GM19238 (cell line): ENCODE data around the gene FNDC3B.

Source experiments
- DNase-seq: peaks from one replicate; pipeline ENCODE4 v3.0.0; 2011; ENCODE audit warnings: low spot score; ENCODE audit not compliant: insufficient read length

Gene FNDC3B

DNA sequence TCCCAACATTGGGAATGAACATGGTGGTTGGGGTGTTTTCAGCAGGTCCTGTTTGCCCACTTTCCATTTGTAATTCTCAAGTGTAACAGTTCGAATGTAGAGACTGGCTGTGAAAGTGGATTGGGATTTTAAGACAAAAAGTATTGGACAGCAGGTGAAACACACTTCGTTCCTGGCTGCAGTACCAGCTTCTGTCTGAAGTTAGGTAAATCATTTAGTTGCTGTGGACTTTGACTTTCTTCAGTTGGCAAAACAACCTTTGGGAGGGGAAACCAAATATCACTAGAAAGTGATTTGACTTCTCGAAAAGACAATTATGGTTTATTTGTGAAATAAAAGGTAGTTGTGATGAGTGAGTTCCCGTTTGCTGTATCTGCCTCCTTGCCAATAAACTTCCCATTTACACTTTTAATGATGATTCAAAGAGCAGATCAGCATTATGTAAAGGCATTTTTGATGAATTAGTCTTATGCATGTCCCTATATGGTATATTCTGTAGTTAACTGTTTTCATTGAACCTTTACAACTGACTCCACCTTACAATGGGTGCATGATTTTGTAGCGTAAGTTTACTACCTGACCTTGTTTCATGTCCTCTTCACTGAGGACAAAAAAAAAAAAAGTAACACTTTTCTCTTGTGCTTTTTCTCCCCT lies 34.0 kb downstream of the FNDC3B start:
- DNase-seq, result no peak

DNA sequence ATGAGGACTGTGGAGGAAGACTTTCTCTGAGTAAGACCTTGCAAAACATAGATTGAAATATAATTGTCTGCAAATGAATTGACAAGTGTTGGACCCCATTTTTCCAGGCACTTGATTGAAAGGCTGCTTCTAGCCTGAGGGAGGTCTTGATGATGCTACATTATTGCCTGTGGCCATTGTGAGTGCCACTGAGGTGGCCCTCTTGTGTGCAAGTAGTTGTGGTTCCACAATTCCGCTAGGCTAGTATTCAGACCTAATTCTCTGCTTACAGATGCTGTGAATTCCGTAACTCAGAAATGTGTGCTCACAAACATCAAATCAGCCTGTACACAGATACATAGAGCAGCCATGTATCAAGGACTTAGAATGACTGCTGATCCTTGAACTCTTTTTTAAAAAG lies 34.7 kb downstream of the FNDC3B start:
- no peak for DNase-seq

DNA sequence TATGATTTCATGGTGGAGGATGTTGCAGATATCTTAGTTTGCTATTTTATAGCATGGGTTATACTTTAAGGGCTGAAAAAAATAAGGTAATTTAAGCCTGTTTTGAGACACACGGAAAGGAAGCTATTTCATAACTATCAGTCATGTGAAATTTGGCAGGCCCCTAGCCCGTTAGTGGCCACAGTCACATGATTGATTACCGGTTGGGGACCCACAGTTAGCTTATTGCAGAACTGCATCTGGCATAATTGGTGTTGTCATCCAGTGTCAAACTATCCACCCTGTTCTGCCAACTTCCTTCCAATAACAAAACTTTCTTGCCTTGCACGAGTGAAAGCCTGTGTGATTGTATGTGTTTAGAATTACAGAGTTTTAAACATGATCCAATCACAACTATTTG lies 35.2 kb downstream of the FNDC3B start:
- DNase-seq, result no peak

DNA sequence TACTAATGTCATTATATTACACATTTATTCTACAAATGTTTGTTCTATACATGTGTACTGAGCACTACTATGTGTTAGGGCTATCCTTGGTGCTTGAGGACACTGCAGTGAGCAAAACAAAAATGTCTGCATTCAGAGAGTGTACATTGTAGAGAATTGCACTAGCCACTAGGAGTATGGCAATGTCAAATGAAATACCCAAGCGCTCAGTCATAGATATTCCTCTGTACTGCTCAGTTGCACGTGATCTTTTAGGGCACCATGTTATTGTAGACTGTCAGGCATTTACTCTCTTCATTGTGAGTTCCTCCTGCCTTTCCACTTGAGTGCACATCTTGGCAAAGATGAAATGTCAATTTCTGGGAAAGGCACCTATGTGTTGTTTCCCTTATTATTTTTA lies 36.8 kb downstream of the FNDC3B start:
- DNase-seq, result no peak

DNA sequence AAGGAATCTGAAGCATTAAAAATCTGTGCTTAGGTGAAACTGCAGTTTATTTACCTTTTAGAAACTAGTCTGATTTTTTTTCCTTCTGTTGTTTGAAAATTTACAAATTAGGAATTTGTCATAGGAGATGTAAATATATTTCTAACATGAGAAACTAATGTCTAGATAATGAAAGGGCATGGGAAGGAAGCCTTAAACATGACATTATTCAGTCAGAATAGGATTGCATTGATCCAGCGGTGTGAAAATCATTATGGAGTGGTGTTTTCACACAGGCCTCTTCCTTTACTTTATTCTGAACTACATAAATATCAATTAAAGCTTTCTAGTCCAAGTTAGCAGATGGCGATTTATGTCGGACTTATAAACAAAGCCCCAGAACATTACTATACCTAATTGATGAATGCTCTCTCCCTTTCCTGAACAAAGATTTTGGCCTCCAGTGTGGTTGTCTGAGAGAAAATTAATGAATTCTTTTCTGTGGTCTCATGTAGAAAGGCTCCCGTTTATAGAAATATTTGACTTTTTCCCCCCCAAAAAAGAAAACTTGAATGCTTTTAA lies 37.9 kb downstream of the FNDC3B start:
- DNase-seq, result no peak

DNA sequence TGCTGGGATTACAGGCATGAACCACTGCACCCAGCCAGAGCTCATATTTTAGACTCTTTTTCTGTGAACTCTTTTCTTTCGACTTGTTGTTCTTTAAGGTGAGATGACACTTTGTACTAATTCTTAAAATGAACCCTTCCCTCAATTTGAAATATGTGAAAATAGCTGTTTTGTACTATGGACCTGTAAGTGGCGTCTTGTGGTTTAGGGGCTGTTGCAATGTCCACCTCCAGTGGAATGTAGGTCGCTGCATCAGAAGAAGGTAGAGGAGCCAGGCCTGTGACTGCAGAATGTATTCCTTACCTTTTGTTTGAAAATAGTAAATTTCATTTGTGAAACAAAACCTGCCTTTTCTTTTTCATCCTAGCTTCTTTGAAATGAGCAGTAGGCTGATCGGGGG lies 38.9 kb downstream of the FNDC3B start:
- no peak for DNase-seq

DNA sequence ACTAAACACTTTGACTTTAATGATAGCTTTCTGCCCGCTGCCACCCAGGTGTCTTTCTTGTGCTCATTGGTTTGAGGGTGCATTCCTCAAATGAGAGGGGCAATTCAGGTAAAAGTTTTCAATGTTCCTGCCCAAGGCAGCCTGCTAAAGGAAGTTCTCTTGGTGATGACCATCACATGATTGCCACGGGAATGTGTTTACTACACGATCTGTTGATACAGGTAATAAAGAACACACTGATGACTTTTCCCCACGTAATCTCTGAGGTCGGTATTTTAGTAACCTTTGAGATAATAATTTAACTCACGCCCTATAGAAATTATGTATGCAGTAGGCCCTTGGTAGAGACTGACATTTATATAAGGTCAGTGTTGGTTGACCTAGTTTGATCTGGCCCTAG lies 39.3 kb downstream of the FNDC3B start:
- no peak for DNase-seq

DNA sequence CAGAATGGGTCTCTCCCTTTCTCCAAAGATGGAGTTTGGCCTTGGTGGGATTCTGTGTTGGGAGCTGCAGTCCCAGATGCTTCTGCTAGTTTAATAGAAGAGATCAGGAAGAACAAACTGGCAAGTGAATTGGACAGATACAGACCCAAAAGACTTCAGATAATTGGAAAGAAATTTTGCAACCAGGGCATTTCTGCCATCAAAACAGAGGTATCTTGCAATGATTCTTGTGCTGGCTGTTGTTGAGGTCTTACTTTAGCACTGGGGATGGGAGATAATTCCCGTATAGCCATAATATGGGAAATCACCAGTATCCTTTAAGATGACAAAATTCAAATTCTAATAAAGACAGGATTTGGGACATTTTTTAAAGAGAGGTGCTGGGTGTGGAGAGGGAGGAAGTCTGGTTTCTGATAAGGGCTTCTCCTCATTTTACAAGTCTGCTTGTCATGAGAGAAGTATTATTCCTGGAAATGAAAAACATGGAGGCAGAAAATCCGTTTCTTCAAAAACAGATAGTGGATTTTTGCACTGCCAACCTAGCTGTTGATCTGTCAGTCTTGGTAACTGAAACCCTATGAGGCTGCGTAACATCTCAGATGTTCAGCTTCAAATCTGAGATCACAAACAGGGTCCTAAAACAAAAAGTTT lies 40.1 kb downstream of the FNDC3B start:
- DNase-seq, result no peak

DNA sequence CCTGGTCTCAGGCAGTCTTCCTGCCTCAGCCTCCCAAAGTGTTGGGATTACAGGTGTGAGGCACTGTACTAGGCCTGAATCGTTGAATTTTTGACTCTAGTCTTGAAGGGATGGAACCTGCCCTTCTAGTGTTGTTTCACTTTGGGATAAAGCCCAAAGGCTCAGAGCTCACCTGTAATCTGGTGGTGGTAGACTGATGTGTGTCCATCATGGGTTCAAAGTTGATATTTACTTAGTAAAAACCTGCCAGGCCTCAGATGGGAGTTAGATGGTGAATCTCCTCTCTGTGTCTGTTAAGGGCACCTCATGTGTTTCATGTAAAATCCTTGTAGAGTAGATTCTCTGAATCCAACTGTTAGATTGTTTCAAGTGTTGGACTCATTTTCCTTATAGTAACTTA lies 41.1 kb downstream of the FNDC3B start:
- no peak for DNase-seq

DNA sequence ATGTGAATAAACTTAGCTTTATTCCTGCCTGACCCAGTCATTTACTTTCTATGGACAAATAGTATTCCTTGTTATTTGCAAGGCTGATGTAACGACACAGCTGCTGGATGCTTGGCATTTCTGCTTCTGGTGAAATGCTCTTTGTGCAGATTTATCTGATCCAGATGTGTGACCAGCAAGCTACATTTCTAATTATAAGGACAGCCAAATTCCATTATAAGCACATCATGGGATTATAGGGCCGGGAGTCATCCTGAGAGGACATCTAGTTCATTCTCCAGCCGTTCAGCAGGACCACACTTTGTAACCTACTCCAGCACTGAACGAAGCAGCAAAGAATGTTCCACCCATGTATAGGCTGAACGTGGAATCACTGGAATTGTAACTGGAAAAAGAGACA lies 42.9 kb downstream of the FNDC3B start:
- DNase-seq, result no peak

DNA sequence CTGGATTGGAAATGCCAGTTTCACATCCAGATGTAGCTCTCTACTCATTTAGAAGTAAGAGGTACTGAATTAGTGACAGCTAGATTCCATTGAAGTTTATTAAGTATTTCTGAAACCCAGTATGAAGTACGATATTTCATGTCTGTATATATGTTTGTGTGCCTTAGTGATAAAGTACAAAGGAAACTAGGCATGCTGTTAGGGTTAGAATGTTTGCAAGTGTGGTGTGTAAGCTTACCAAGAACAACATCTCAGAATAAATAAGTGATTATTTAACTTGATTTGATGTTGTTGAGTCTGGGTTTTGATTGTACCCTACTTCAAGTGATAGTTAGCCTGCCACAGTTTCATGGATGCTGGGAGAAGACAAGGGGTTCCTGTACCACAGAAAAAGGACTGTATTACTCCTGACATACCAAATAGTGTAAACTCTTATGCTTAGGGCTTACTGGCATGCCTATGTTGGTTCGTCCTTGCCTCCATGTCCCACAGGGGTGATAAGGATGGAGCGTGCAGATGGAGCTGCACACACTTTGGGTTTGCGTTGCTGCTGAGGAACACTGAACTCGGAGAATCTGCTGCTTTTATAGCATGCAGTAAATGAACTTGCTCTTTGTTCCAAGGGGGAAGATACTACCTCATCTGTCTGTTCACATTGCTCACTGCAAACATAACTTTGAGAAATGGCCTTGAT lies 43.6 kb downstream of the FNDC3B start:
- no peak for DNase-seq

DNA sequence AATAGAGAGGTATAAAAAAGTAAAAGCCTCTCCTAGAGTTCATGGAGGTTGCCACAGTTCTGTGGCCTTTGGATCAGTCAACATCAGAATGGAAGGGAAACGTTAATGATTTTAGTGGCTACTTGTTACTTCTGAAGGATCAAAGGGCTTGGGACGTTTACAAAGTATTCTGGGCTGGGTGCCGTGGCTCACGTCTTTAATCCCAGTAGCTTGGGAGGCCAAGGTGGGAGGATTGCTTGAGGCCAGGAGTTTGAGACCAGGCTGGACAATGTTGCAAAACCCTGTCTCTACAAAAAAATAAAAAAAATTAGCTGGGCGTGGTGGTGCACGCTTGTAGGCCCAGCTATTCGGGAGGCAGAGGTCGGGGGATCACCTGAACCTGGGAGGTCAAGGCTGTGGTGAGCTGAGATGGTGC lies 44.6 kb downstream of the FNDC3B start:
- no peak for DNase-seq

DNA sequence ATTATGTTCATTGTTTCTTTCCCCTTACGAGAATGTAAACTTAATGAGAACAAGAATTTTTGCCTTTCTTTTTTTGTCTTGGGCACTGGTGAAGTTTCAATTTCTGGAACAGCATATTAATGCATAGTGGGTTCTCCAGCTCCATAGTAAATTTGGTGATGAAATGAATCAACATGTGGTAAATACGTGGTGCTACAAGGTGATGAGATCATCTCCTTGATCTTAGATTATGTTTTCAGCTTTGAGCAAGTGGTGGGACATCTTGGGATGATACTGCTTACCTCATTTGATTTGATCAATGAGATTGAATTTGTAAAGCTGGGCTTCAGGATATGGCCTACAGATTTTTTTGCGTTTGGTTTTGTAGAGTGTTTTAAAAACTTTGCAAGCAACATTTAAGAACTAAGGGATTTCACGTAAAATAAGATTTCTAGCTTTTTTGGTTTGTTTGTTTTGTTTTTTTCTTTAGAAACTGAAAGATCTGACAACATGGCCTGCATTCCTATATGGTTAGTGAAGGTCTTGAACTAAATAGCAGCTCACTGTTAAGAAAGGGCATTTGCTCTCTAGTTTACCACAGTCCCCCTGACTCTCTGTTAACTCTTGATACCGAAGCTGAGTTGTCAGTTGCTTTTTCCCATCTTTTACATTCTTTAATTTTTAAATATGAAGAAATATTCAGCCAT lies 45.6 kb downstream of the FNDC3B start:
- no peak for DNase-seq

DNA sequence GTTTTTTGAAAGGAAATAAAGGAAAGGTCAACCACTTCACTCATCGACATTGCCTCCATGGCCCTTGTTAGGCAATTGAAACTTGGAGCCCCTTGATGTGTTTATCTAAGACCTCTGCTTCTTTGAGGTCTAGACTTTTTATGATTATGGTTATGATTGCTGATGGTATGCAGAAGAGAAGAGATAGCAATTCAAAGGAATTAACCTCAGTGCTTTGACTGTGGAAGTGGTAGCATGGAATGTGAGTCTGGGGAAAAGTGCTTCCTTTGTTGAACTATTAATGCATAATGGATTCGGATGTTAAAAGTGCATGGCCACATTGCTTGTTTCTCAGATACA lies 46.1 kb downstream of the FNDC3B start:
- DNase-seq, result no peak

DNA sequence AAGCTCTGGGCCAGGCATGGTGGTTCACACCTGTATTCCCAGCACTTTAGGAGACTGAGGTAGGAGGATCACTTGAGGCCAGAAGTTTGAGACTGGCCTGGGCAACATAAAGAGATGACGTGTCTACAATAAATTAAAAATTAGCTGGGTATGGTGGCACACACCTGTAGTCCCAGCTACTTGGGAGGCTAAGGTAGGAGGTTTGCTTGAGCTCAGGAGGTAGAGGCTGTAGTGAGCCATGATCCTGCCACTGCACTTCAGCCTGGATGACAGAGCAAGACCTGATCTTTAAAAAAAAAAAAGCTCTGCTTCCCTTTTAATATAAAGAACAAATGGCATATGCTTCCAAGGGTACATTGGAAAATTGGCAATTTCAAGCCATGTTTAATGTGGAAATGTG lies 46.7 kb downstream of the FNDC3B start:
- DNase-seq, result no peak

DNA sequence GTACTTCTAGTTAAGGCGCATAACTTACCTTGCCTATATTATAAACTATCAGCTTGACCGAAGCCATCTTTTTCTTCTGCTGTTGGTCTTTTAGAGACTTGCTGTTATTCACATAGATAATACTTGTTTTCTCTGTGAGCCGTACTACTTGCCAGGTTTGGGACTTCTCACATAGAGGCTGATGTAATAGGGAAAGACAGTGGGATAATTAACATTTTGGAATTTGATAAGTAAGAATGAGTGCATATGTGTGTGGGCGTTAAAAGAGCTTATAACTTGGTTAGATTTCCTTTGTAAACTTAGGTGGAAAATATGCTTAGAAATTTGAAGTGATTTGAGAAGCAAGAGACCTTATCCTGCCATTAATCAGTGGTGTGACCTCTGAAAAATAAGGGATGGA lies 47.8 kb downstream of the FNDC3B start:
- DNase-seq, result no peak

DNA sequence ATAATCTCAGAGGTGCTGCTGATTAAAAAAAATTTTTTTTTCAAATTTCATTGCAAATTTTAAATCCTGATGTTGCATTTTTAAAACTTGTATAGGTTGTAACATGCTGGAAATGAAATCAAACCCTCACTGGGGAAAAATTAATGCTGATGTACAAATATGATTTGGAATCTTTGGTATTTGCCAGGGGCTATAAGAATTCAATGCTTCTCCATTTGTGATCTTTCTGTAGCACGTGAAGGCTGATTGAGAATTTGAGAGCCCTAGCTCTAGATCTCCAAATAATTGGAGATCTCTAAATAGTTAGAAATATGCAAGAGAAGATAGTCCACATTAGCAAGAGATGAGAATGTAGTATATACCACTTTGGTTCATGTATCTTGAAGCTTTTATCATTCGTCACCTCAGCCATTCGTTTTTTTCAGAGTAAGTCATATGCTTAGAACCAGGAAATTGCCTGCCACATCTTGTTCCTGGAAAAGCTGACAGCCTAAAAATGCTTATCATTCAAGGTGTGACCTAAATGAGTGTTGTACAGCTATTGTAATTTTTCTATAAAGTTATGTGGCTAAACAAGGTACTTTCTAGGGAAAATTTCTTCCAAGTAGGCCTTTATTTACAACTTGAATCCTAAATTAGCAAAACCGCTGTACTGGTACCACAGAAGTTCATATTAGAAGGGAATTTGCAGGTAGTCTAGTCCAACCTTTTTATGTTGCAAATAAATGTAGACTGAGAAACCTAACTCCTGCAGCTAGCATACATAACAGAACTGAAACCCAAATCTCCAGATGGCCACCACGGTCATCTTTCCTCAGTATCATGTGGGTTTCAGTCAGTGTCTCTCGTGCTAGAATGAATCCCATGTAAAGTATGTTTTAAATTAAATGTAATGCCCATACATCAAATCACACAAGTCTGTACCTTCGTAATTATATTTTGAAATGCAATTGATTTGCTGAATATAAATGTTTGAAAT lies 48.5 kb downstream of the FNDC3B start:
- DNase-seq, result no peak

DNA sequence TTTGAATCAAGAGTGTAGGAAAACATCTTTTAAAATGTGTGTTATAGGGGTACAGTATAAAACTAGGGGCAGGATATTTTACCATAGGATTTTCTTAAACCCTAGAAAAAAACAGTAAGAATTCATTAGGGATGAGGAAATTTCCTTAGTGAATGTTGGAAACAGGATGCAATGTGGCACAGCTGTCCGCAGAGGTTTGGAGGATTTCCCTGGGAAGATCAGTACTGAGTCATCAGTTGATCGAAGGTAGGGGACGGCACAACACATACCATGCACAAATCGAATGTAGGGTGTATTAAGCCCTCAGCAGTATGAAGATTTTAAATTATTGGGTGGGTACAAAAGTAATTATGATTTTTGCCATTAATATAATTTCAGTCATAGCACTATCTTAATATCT lies 49.9 kb downstream of the FNDC3B start:
- no peak for DNase-seq

DNA sequence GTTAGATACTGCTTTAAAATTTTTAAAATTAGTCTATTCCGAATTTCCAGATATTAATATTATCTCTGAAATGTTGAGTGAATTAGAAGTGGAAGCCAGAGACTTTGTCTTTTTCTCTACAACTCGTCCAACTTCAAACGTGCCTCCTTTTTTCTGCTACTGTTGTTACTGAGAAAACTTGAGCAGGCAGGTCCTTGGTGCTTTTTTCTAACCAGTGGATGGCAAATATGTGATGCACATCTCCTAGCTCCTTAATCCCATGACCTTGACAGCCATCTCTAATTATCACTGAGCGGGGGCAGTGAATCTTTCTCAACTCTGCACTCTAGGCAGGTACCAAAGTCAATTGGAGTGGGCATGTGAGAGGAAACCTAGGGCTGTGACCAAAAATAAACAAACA lies 50.7 kb downstream of the FNDC3B start:
- no peak for DNase-seq

DNA sequence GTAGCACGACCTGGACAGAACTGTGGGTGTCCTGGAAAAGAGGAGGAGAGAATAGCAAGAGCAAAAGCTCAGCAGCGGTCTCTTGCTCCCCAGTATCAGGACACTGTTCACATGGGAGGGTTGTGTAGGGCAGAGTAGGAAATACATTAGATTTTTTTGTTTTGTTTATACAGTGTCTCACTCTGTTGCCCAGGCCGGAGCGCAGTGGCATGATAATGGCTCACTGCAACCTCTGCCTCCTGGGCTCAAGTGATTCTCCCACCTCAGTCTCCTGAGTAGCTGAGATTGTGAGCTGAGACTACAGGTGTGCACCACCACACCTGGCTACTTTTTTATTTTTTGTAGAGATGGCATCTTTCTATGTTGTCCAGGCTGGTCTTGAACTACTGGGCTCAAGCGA lies 53.3 kb downstream of the FNDC3B start:
- DNase-seq, result no peak
